ENCODE data around the gene CSNK1G1.
"Not testable (repeated sequence)": the region's sequence is repeated elsewhere in the genome, so short reads cannot be mapped to it uniquely, and the experiment has no call there.

CSNK1G1 gene

GRCh38 chr15:64236156-64236894, 119.6 kb downstream of the CSNK1G1 start:
- H3K27ac ChIP-seq (ENCODE audit: low read depth, low read length) = no peak overlapping the region
- no peaks in the 10 kb centered on the region for H3K27me3 ChIP-seq (ENCODE audit: insufficient read depth, low read length)
- no peaks in the 10 kb centered on the region for H3K9me3 ChIP-seq (ENCODE audit: insufficient read depth, low read depth, low read length)
- no peaks in the 10 kb centered on the region; the same call in 1 of the 2 replicates for H3K4me1 ChIP-seq (ENCODE audit: insufficient read depth, low read length)
- no peaks in the 10 kb centered on the region for H3K36me3 ChIP-seq (ENCODE audit: insufficient read depth, low read length)
- WGBS = 60% methylated on average over 1 of the region's 2 CpGs
- H3K9ac ChIP-seq (ENCODE audit: low read depth, low read length) = no peak overlapping the region
- no peak overlapping the region for H3K4me3 ChIP-seq (ENCODE audit: low read length)

- H3K27me3 ChIP-seq (ENCODE audit: insufficient read depth, low read length) = no peaks in the 10 kb centered on the region
- no peak overlapping the region for H3K27ac ChIP-seq (ENCODE audit: low read depth, low read length)
- no peak overlapping the region for H3K4me3 ChIP-seq (ENCODE audit: low read length)
- H3K36me3 ChIP-seq (ENCODE audit: insufficient read depth, low read length) = no peaks in the 10 kb centered on the region
- H3K4me1 ChIP-seq (ENCODE audit: insufficient read depth, low read length) = no peaks in the 10 kb centered on the region; the same call in 1 of the 2 replicates
- 99% methylated on average over 2 of the region's 4 CpGs for WGBS
- no peak overlapping the region for H3K9ac ChIP-seq (ENCODE audit: low read depth, low read length)
- H3K9me3 ChIP-seq (ENCODE audit: insufficient read depth, low read depth, low read length) = no peaks in the 10 kb centered on the region
These were observed 120.4 kb downstream of the CSNK1G1 start for GRCh38 chr15:64235552-64235951.

DNA sequence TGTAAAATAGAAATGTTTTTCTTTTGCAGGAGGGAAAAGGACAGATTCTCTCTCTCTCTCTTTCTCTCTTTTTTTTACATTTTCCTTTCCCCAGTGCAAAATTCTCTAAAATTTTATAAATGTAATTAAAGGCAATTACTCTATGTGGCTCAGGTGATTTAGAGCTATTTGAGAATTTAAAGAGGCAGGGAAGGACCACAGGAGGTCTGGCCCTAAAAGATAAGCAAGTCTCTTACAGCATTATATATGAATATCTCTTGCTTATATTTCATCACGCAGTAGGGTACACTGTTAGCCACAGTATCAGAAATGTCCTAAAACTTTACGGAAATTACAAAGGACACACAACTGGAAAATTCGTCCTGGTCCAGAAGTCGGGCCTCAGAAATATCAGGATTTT, 122.7 kb downstream of the CSNK1G1 start:
- 95% methylated on average over 4 of the region's 4 CpGs for WGBS
- Histone ChIP-seq H3K27me3 (ENCODE audit: insufficient read depth, low read length) (no peaks in the 10 kb centered on the region), H3K27ac (ENCODE audit: low read depth, low read length) (no peak overlapping the region), H3K4me1 (ENCODE audit: insufficient read depth, low read length) (no peaks in the 10 kb centered on the region; the same call in 1 of the 2 replicates), H3K4me3 (ENCODE audit: low read length) (no peak overlapping the region), H3K9ac (ENCODE audit: low read depth, low read length) (no peak overlapping the region), H3K36me3 (ENCODE audit: insufficient read depth, low read length) (no peaks in the 10 kb centered on the region), H3K9me3 (ENCODE audit: insufficient read depth, low read depth, low read length) (no peaks in the 10 kb centered on the region)

DNA sequence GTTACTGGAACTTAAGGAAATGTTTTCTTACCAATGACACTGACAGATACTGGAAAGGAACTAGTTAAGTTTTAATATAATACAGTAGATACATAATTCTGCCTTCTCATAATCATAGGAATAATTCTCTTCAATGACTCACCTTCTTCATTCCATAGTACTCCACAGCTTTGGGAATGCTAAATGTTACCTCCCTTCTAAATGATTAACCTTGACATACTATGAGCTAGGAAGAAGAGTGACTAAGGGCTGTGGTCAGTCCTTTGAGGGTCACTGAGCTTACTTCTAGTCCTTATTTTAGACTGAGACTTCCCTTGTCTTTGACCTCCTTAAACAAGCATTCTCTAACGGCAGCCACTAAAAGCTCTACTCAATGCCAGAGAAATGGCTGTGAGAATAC, 123.6 kb downstream of the CSNK1G1 start:
- H3K4me3 ChIP-seq (ENCODE audit: low read length) = no peak overlapping the region
- H3K36me3 ChIP-seq (ENCODE audit: insufficient read depth, low read length) = no peaks in the 10 kb centered on the region
- H3K4me1 ChIP-seq (ENCODE audit: insufficient read depth, low read length) = no peaks in the 10 kb centered on the region
- no peak overlapping the region for H3K9ac ChIP-seq (ENCODE audit: low read depth, low read length)
- no peaks in the 10 kb centered on the region for H3K9me3 ChIP-seq (ENCODE audit: insufficient read depth, low read depth, low read length)
- no peak overlapping the region for H3K27ac ChIP-seq (ENCODE audit: low read depth, low read length)
- H3K27me3 ChIP-seq (ENCODE audit: insufficient read depth, low read length) = no peaks in the 10 kb centered on the region
- WGBS = 100% methylated on average over 1 of the region's 1 CpG

DNA sequence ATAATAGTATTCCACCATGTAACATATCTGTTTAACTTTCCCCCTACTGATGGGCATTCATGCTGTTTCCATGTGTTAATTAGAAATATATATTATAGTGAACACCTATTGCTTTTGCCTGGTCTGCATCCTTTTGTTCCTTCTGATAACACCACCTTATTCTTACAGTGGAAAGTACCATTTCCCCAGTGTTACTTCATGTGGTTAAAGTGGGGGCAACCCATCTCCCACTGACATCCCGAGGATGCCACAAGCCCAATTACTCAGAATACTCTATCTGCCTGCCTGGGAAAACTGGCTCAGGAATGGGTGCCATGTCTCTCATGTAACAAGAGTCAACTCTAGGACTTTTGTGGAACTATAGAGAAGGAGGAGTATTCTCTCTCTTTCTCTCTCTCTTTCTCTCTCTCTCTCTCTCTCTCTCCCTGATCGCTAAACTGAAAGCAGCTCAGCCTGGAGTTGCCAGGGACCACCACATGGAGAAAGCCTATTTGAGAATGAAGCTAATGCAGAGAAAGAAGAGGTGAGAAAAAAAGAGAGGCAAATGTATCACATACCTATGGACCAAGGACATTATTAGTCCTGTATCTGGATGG, 126.7 kb downstream of the CSNK1G1 start:
- Histone ChIP-seq H3K27me3 (ENCODE audit: insufficient read depth, low read length) (no peaks in the 10 kb centered on the region), H3K9ac (ENCODE audit: low read depth, low read length) (no peak overlapping the region), H3K4me3 (ENCODE audit: low read length) (no peak overlapping the region), H3K4me1 (ENCODE audit: insufficient read depth, low read length) (no peaks in the 10 kb centered on the region), H3K27ac (ENCODE audit: low read depth, low read length) (no peak overlapping the region), H3K36me3 (ENCODE audit: insufficient read depth, low read length) (no peaks in the 10 kb centered on the region), H3K9me3 (ENCODE audit: insufficient read depth, low read depth, low read length) (peaks cover 6% of the 10 kb centered on the region; the same call in 1 of the 2 replicates)
- WGBS = 86% methylated on average over 1 of the region's 2 CpGs

GRCh38 chr15:64225804-64226203, 130.2 kb downstream of the CSNK1G1 start:
- WGBS = 96% methylated on average over 11 of the region's 11 CpGs
- Histone ChIP-seq H3K4me3 (ENCODE audit: low read length) (no peak overlapping the region), H3K4me1 (ENCODE audit: insufficient read depth, low read length) (no peaks in the 10 kb centered on the region), H3K9me3 (ENCODE audit: insufficient read depth, low read depth, low read length) (peaks cover 6% of the 10 kb centered on the region; the same call in 1 of the 2 replicates), H3K27ac (ENCODE audit: low read depth, low read length) (no peak overlapping the region), H3K9ac (ENCODE audit: low read depth, low read length) (no peak overlapping the region), H3K27me3 (ENCODE audit: insufficient read depth, low read length) (no peaks in the 10 kb centered on the region), H3K36me3 (ENCODE audit: insufficient read depth, low read length) (no peaks in the 10 kb centered on the region)

- Histone ChIP-seq H3K27ac (ENCODE audit: low read depth, low read length) (no peak overlapping the region), H3K4me3 (ENCODE audit: low read length) (no peak overlapping the region), H3K4me1 (ENCODE audit: insufficient read depth, low read length) (no peaks in the 10 kb centered on the region), H3K9me3 (ENCODE audit: insufficient read depth, low read depth, low read length) (peaks cover 6% of the 10 kb centered on the region; the same call in 1 of the 2 replicates), H3K27me3 (ENCODE audit: insufficient read depth, low read length) (no peaks in the 10 kb centered on the region), H3K9ac (ENCODE audit: low read depth, low read length) (no peak overlapping the region), H3K36me3 (ENCODE audit: insufficient read depth, low read length) (no peaks in the 10 kb centered on the region)
- WGBS = 58% methylated on average over 2 of the region's 2 CpGs
These were observed 131.5 kb downstream of the CSNK1G1 start for GRCh38 chr15:64224511-64224910.

DNA sequence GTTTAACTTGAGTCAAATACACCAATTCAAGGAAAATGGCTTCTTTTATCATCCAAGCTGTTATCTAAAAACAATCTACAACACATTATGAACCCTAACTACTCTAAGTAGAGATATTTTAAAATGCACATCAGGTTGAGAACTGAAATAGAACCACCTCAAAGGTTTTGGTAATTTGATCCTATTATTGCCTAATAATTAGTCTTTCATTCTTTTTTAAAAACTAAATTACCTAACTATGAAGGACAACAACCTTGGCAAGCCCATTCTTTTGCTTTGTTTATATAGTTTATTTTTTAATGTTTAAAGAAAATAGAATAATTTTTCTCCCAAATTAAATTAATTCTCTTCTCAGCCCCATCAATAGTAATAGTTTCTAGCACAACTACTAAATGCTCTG, 132.1 kb downstream of the CSNK1G1 start:
- H3K9ac ChIP-seq (ENCODE audit: low read depth, low read length) = no peak overlapping the region
- H3K27ac ChIP-seq (ENCODE audit: low read depth, low read length) = no peak overlapping the region
- H3K36me3 ChIP-seq (ENCODE audit: insufficient read depth, low read length) = no peaks in the 10 kb centered on the region

GRCh38 chr15:64222573-64223366, 133.2 kb downstream of the CSNK1G1 start:
- peaks cover 6% of the 10 kb centered on the region; the same call in 1 of the 2 replicates for H3K9me3 ChIP-seq (ENCODE audit: insufficient read depth, low read depth, low read length)
- H3K36me3 ChIP-seq (ENCODE audit: insufficient read depth, low read length) = no peaks in the 10 kb centered on the region
- H3K9ac ChIP-seq (ENCODE audit: low read depth, low read length) = no peak overlapping the region
- no peak overlapping the region for H3K27ac ChIP-seq (ENCODE audit: low read depth, low read length)
- 81% methylated on average over 2 of the region's 3 CpGs for WGBS
- H3K27me3 ChIP-seq (ENCODE audit: insufficient read depth, low read length) = no peaks in the 10 kb centered on the region
- no peak overlapping the region for H3K4me3 ChIP-seq (ENCODE audit: low read length)
- H3K4me1 ChIP-seq (ENCODE audit: insufficient read depth, low read length) = no peaks in the 10 kb centered on the region

More for the DNA sequence above, 132.1 kb downstream of the CSNK1G1 start:
- Histone ChIP-seq H3K4me3 (ENCODE audit: low read length) (no peak overlapping the region), H3K4me1 (ENCODE audit: insufficient read depth, low read length) (no peaks in the 10 kb centered on the region), H3K27me3 (ENCODE audit: insufficient read depth, low read length) (no peaks in the 10 kb centered on the region), H3K9me3 (ENCODE audit: insufficient read depth, low read depth, low read length) (peaks cover 6% of the 10 kb centered on the region; the same call in 1 of the 2 replicates)

DNA sequence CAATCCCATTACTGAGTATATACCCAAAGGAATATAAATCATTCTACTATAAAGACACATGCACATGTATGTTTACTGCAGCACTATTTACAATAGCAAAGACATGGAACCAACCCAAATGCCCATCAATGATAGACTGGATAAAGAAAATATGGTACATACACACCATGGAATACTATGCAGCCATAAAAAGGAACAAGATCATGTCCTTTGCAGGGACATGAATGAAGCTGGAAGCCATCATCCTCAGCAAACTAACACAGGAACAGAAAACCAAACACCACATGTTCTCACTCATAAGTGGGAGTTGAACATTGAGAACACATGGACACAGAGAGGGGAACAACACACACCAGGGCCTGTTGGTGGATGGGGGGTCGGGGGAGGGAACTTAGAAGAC, 134.1 kb downstream of the CSNK1G1 start:
- not testable (repeated sequence) for H3K4me3 ChIP-seq (ENCODE audit: low read length); H3K36me3 ChIP-seq (ENCODE audit: insufficient read depth, low read length); H3K9me3 ChIP-seq (ENCODE audit: insufficient read depth, low read depth, low read length); H3K4me1 ChIP-seq (ENCODE audit: insufficient read depth, low read length); H3K9ac ChIP-seq (ENCODE audit: low read depth, low read length); H3K27ac ChIP-seq (ENCODE audit: low read depth, low read length); H3K27me3 ChIP-seq (ENCODE audit: insufficient read depth, low read length)
- WGBS = no CpG with 5 or more reads among the region's 1 CpG

DNA sequence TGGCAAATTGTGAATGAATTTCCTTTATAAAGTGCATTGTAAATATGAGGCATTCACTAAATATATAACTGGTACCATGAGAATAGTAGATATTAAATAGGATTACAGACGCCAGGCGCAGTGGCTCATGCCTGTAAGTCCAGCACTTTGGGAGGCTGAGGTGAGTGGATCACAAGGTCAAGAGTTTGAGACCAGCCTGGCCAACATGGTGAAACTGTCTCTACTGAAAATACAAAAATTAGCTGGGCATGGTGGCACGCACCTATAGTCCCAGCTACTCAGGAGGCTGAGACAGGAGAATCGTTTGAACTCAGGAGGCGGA, 138.6 kb downstream of the CSNK1G1 start:
- H3K9ac ChIP-seq (ENCODE audit: low read depth, low read length); H3K9me3 ChIP-seq (ENCODE audit: insufficient read depth, low read depth, low read length); H3K4me3 ChIP-seq (ENCODE audit: low read length); H3K27ac ChIP-seq (ENCODE audit: low read depth, low read length); H3K4me1 ChIP-seq (ENCODE audit: insufficient read depth, low read length); H3K27me3 ChIP-seq (ENCODE audit: insufficient read depth, low read length): not testable (repeated sequence)
- H3K36me3 ChIP-seq (ENCODE audit: insufficient read depth, low read length) = peaks cover 16% of the 10 kb centered on the region
- 94% methylated on average over 5 of the region's 5 CpGs for WGBS

All from HUES64 (cell line).